PC-9 (cell line): Measurements from ENCODE around the gene SLAIN2.
"Not testable (repeated sequence)": the region's sequence is repeated elsewhere in the genome, so short reads cannot be mapped to it uniquely, and the experiment has no call there.

ENCODE experiments used
- CTCF ChIP-seq: fragments of 200-600 bp; sonication (generic); conservative IDR thresholded peaks from 2 replicates; pipeline ENCODE4 v1.6.1; 2017; ENCODE audit warnings: mixed run types, antibody characterized with exemption, mild to moderate bottlenecking, moderate library complexity
- EZH2 ChIP-seq: fragments of 200-600 bp; sonication (generic); IDR thresholded peaks from 2 replicates; pipeline ENCODE4 v1.8.0; 2017; ENCODE audit warnings: antibody characterized with exemption, low read depth

DNA sequence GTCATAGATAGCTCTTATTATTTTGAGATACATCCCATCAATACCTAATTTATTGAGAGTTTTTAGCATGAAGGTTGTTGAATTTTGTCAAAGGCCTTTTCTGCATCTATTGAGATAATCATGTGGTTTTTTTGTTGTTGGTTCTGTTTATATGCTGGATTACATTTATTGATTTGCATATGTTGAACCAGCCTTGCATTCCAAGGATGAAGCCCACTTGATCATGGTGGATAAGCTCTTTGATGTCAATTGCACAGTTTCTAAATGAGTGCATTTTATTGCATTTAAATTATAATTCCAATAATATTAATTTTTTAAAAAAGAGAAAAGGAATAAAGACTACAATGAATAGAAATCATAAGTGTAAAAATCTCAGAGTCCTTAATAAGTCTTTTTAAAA is 26.6 kb upstream of the SLAIN2 start:
- TF ChIP-seq CTCF, EZH2: not testable (repeated sequence)
